H9 (cell line): ENCODE data around the gene ANAPC10. TPM values are rescaled to one million over a fixed set of nuclear protein-coding genes. Genes with fewer than 3 reads are reported as not detected.

Experiments used
- DNase-seq: peaks from one replicate; pipeline ENCODE4 v3.0.0-alpha.2; 2017
- H2AFZ ChIP-seq: one replicate; pipeline ENCODE4 v1.6.1; 2013; ENCODE audit warnings: mild to moderate bottlenecking, low read length, control low read depth, moderate library complexity
- H2AK5ac ChIP-seq: 2 replicates; pipeline ENCODE4 v1.6.1; 2013; ENCODE audit warnings: low read length, control low read depth, mixed read lengths; ENCODE audit not compliant: insufficient read length
- H2BK120ac ChIP-seq: one replicate; pipeline ENCODE4 v1.6.1; 2013; ENCODE audit warnings: low read depth, mild to moderate bottlenecking, low read length, control low read depth, inconsistent platforms; ENCODE audit not compliant: poor library complexity, severe bottlenecking
- H2BK12ac ChIP-seq: 2 replicates; pipeline ENCODE4 v1.6.1; 2013; ENCODE audit warnings: low read length, control low read depth, mixed read lengths, low read depth; ENCODE audit not compliant: insufficient read length
- H2BK15ac ChIP-seq: 2 replicates; pipeline ENCODE4 v1.6.1; 2013; ENCODE audit warnings: low read depth, low read length, control low read depth
- H2BK20ac ChIP-seq: one replicate; pipeline ENCODE4 v1.6.1; 2013; ENCODE audit warnings: low read depth, mild to moderate bottlenecking, low read length, control low read depth, inconsistent platforms; ENCODE audit not compliant: poor library complexity, severe bottlenecking
- H2BK5ac ChIP-seq: 2 replicates; pipeline ENCODE4 v1.6.1; 2013; ENCODE audit warnings: low read length, control low read depth, mixed read lengths; ENCODE audit not compliant: insufficient read length
- H3K14ac ChIP-seq: 2 replicates; pipeline ENCODE4 v1.6.1; 2013; ENCODE audit warnings: low read length, control low read depth; ENCODE audit not compliant: insufficient read depth
- H3K18ac ChIP-seq: 2 replicates; pipeline ENCODE4 v1.6.1; 2013; ENCODE audit warnings: low read depth, mild to moderate bottlenecking, mixed read lengths, low read length, control low read depth; ENCODE audit not compliant: insufficient read length
- H3K23ac ChIP-seq: 2 replicates; pipeline ENCODE4 v1.6.1; 2013; ENCODE audit warnings: low read length, control low read depth, mixed read lengths, low read depth; ENCODE audit not compliant: insufficient read length
- H3K23me2 ChIP-seq: 2 replicates; pipeline ENCODE4 v1.6.1; 2013; ENCODE audit warnings: low read depth, mild to moderate bottlenecking, mixed read lengths, low read length, control low read depth; ENCODE audit not compliant: insufficient read length, poor library complexity, severe bottlenecking
- H3K27ac ChIP-seq: 2 replicates; pipeline ENCODE4 v1.5.1; 2013; ENCODE audit warnings: low read length, control low read depth, mixed read lengths, low read depth; ENCODE audit not compliant: insufficient read length
- H3K27me3 ChIP-seq: 2 replicates; pipeline ENCODE4 v1.6.1; 2013; ENCODE audit warnings: low read length, control low read depth, inconsistent platforms; ENCODE audit not compliant: insufficient read depth
- H3K4ac ChIP-seq: 2 replicates; pipeline ENCODE4 v1.6.1; 2013; ENCODE audit warnings: low read depth, mild to moderate bottlenecking, control low read depth, inconsistent platforms, low read length, moderate library complexity
- H3K4me1 ChIP-seq: 2 replicates; pipeline ENCODE4 v1.6.1; 2013; ENCODE audit warnings: low read length, control low read depth, inconsistent platforms; ENCODE audit not compliant: insufficient read depth
- H3K4me2 ChIP-seq: 2 replicates; pipeline ENCODE4 v1.6.1; 2013; ENCODE audit warnings: low read length, control low read depth, mixed read lengths; ENCODE audit not compliant: insufficient read length, insufficient read depth
- H3K56ac ChIP-seq: 2 replicates; pipeline ENCODE4 v1.6.1; 2013; ENCODE audit warnings: low read depth, mild to moderate bottlenecking, mixed read lengths, low read length, control low read depth; ENCODE audit not compliant: insufficient read length
- H3K79me1 ChIP-seq: 2 replicates; pipeline ENCODE4 v1.6.1; 2013; ENCODE audit warnings: low read depth, mild to moderate bottlenecking, moderate library complexity, low read length, control low read depth, inconsistent platforms; ENCODE audit not compliant: insufficient read depth, poor library complexity, severe bottlenecking
- H3K79me2 ChIP-seq: 2 replicates; pipeline ENCODE4 v1.6.1; 2013; ENCODE audit warnings: low read length, control low read depth, inconsistent platforms; ENCODE audit not compliant: insufficient read depth
- H3K9ac ChIP-seq: 2 replicates; pipeline ENCODE4 v1.6.1; 2013; ENCODE audit warnings: low read length, control low read depth, mixed read lengths; ENCODE audit not compliant: insufficient read length; ENCODE audit errors: extremely low read depth
- H3K9me3 ChIP-seq: one replicate; pipeline ENCODE4 v1.6.1; 2013; ENCODE audit warnings: low read depth, low read length, inconsistent platforms; ENCODE audit not compliant: control insufficient read depth
- H3T11ph ChIP-seq: one replicate; pipeline ENCODE4 v1.6.1; 2013; ENCODE audit warnings: mild to moderate bottlenecking, low read length, control low read depth, inconsistent platforms
- H4K20me1 ChIP-seq: one replicate; pipeline ENCODE4 v1.6.1; 2013; ENCODE audit not compliant: control insufficient read depth, insufficient read length, insufficient read depth
- H4K5ac ChIP-seq: 2 replicates; pipeline ENCODE4 v1.6.1; 2013; ENCODE audit warnings: low read depth, mild to moderate bottlenecking, mixed read lengths, low read length, control low read depth; ENCODE audit not compliant: insufficient read length
- H4K8ac ChIP-seq: replicated peaks from 2 replicates; pipeline ENCODE4 v1.6.1; 2013; ENCODE audit warnings: low read length, control low read depth, mixed read lengths, low read depth; ENCODE audit not compliant: insufficient read length
- H4K91ac ChIP-seq: 2 replicates; pipeline ENCODE4 v1.6.1; 2013; ENCODE audit warnings: low read depth, mild to moderate bottlenecking, moderate library complexity, mixed read lengths, low read length, control low read depth; ENCODE audit not compliant: insufficient read length
- H3K27ac Mint-ChIP-seq, 3 experiments: 2 replicates in 2 of 3; 3 replicates in 1 of 3; pipeline ENCODE4 v1.8.0; 2020 to 2021; ENCODE audit warnings: mixed read lengths in 3 of 3, mild to moderate bottlenecking in 1 of 3, moderate library complexity in 1 of 3
- H3K27me3 Mint-ChIP-seq: 2 replicates; pipeline ENCODE4 v1.8.0; 2021; ENCODE audit warnings: low read depth, mild to moderate bottlenecking, moderate library complexity, mixed read lengths
- H3K36me3 Mint-ChIP-seq, 3 experiments: 2 replicates in 2 of 3; 3 replicates in 1 of 3; pipeline ENCODE4 v1.8.0; 2020 to 2021; ENCODE audit warnings: low read depth in 3 of 3, mixed read lengths in 3 of 3; ENCODE audit not compliant: insufficient read depth in 1 of 3
- H3K4me1 Mint-ChIP-seq, 2 experiments: 2 replicates each; pipeline ENCODE4 v1.8.0; 2020; ENCODE audit warnings: mixed read lengths in 2 of 2
- H3K4me3 Mint-ChIP-seq, 2 experiments: 2 replicates in 1 of 2; 3 replicates in 1 of 2; pipeline ENCODE4 v1.8.0; 2020 to 2021; ENCODE audit warnings: mild to moderate bottlenecking in 2 of 2, mixed read lengths in 2 of 2, moderate library complexity in 1 of 2
- H3K9me3 Mint-ChIP-seq, 2 experiments: 2 replicates in 1 of 2; 3 replicates in 1 of 2; pipeline ENCODE4 v1.8.0; 2020; ENCODE audit warnings: mild to moderate bottlenecking in 2 of 2, mixed read lengths in 2 of 2, moderate library complexity in 1 of 2
- CTCF ChIP-seq: fragments of 200-600 bp; sonication (generic); conservative IDR thresholded peaks from 3 replicates; pipeline ENCODE4 v1.8.0; 2021; ENCODE audit warnings: antibody characterized with exemption, mild to moderate bottlenecking
- WGBS: extraction: QIAGEN DNeasy Blood & Tissue Kit; methylation state at CpG from one replicate; pipeline ENCODE4 v1.1.7; 2013; ENCODE audit warnings: missing lambda C conversion rate, low lambda C conversion rate, mixed read lengths; ENCODE audit not compliant: insufficient read length; ENCODE audit errors: extremely low coverage; 5-methylcytosine and 5-hydroxymethylcytosine counted together
- total RNA-seq: library from RNA; stranded (reverse); gene quantifications from 2 replicates; pipeline ENCODE4 v1.2.1, GENCODE V29; 2021

Gene ANAPC10
- total RNA-seq, 1 experiment from 2014 or later, result 25.3 TPM

DNA sequence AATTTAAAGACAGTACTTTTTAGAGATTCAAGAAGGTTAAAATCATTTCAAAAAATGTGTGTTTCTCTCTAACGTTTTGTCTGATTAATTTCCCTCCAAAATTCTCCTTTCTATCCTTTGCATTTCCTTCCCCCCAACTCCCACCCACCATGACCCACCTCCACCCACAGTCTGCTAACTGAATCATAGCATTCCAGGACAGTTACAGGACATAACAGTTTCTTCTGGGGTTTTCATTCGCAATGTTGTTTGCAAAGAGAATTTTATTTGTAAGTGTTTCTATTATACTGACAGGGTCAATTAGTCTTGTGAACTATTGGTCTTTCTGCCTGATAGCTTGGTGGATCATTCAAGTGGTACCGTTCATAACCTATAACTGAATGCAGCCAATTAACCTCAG lies 53.7 kb downstream of the ANAPC10 start:
- H3K27me3 Mint-ChIP-seq, result no peaks in the 10 kb centered on the region
- Histone ChIP-seq H4K5ac (no peak overlapping the region), H3K4me1 (no peaks in the 10 kb centered on the region), H4K8ac (no peak overlapping the region), H3T11ph (no peak overlapping the region), H3K23ac (no peak overlapping the region), H3K79me2 (no peaks in the 10 kb centered on the region), H3K79me1 (peaks cover 3% of the 10 kb centered on the region), H2BK120ac (no peak overlapping the region), H3K23me2 (no peaks in the 10 kb centered on the region), H3K9me3 (no peaks in the 10 kb centered on the region), H3K27ac (no peak overlapping the region), H2BK15ac (no peak overlapping the region), H4K91ac (no peak overlapping the region), H3K4me2 (no peak overlapping the region), H3K18ac (no peak overlapping the region), H2AFZ (no peak overlapping the region), H2AK5ac (no peak overlapping the region), H4K20me1 (no peaks in the 10 kb centered on the region), H3K27me3 (no peaks in the 10 kb centered on the region), H2BK12ac (no peak overlapping the region), H3K4ac (no peak overlapping the region), H2BK5ac (no peak overlapping the region), H3K56ac (no peak overlapping the region), H3K14ac (no peak overlapping the region), H3K9ac (no peak overlapping the region), H2BK20ac (no peak overlapping the region)
- H3K27ac Mint-ChIP-seq, result no peak overlapping the region; a peak in 1 of 7 replicates
- peaks cover 0 to 4% (median 0%) of the 10 kb centered on the region in 3 experiments; a peak in 2 of 7 replicates for H3K36me3 Mint-ChIP-seq
- no CpG with 5 or more reads among the region's 3 CpGs for WGBS
- DNase-seq, result no peak
- H3K9me3 Mint-ChIP-seq, result no peaks in the 10 kb centered on the region
- H3K4me1 Mint-ChIP-seq, result no peaks in the 10 kb centered on the region
- TF ChIP-seq CTCF, result no peak
- no peak overlapping the region for H3K4me3 Mint-ChIP-seq
